NCI-H2196 treated with DMSO at 0.1 percent for 48 hours (cell line): ENCODE data around the gene KANSL1.
"Not testable (repeated sequence)": the region's sequence is repeated elsewhere in the genome, so short reads cannot be mapped to it uniquely, and the experiment has no call there.

Source experiments
- DNase-seq: peaks from one replicate; lab custom pipeline; 2025; ENCODE audit not compliant: unreplicated experiment; lab: John Stamatoyannopoulos, UW

Gene KANSL1

DNA sequence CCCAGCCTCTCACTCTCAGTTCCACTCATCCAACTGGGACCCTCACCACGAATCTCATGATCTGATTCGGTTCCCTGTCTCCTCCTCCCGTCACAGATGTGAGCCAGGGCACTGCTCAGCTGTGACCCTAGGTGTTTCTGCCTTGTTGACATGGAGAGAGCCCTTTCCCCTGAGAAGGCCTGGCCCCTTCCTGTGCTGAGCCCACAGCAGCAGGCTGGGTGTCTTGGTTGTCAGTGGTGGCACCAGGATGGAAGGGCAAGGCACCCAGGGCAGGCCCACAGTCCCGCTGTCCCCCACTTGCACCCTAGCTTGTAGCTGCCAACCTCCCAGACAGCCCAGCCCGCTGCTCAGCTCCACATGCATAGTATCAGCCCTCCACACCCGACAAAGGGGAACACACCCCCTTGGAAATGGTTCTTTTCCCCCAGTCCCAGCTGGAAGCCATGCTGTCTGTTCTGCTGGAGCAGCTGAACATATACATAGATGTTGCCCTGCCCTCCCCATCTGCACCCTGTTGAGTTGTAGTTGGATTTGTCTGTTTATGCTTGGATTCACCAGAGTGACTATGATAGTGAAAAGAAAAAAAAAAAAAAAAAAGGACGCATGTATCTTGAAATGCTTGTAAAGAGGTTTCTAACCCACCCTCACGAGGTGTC, 167.6 kb downstream of the KANSL1 start:
- no peak for DNase-seq

DNA sequence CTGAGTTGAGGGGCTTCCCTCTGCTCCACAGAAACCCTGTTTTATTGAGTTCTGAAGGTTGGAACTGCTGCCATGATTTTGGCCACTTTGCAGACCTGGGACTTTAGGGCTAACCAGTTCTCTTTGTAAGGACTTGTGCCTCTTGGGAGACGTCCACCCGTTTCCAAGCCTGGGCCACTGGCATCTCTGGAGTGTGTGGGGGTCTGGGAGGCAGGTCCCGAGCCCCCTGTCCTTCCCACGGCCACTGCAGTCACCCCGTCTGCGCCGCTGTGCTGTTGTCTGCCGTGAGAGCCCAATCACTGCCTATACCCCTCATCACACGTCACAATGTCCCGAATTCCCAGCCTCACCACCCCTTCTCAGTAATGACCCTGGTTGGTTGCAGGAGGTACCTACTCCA, 168.2 kb downstream of the KANSL1 start:
- DNase-seq, result no peak

DNA sequence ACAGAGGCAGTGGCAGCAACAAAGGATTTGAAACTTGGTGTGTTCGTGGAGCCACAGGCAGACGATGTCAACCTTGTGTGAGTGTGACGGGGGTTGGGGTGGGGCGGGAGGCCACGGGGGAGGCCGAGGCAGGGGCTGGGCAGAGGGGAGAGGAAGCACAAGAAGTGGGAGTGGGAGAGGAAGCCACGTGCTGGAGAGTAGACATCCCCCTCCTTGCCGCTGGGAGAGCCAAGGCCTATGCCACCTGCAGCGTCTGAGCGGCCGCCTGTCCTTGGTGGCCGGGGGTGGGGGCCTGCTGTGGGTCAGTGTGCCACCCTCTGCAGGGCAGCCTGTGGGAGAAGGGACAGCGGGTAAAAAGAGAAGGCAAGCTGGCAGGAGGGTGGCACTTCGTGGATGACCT, 168.6 kb downstream of the KANSL1 start:
- no peak for DNase-seq

DNA sequence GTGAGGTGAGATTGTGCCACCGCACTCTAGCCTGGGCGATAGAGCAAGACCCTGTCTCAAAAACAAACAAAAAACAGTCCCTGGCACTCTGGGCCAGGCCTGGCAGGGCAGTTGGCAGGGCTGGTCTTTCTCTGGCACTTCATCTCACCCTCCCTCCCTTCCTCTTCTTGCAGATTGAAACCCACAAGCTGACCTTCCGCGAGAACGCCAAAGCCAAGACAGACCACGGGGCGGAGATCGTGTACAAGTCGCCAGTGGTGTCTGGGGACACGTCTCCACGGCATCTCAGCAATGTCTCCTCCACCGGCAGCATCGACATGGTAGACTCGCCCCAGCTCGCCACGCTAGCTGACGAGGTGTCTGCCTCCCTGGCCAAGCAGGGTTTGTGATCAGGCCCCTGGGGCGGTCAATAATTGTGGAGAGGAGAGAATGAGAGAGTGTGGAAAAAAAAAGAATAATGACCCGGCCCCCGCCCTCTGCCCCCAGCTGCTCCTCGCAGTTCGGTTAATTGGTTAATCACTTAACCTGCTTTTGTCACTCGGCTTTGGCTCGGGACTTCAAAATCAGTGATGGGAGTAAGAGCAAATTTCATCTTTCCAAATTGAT, 169.3 kb downstream of the KANSL1 start:
- no peak for DNase-seq

DNA sequence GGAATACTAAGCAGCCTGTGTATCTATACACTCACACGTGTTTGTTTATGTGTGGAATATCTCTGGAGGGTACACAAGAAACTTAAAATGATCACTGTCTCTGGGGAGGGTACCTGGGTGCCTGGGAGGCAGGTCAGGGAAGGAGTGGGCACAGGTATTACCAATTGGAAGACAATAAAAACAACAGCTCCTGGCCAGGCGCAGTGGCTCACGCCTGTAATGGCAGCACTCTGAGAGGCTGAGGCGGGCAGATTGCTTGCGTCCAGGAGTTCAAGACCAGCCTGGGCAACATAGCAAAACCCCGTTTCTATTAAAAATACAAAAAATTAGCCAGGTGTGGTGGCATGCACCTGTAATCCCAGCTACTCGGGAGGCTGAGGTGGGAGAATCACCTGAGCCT, 169.9 kb downstream of the KANSL1 start:
- DNase-seq, result not testable (repeated sequence)

DNA sequence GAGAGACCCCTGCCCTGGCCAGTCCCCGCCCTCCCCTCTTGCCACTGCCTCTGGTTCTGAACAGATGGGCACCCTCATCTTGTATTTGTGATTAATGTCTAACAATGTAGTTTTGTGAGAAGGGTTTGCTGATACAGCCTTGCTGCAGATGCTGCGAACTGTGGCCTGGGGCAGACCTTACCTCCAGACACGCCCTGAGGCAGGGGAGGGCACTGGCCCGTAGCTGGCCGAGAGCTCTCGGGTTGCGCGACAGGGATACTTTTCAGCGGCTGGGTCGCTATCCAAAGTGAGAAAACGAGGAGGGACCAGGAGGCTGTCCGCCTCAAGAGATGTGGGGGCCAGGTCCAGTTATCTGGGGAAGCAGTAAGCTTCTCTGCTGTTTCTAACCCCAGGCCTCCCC, 172.2 kb downstream of the KANSL1 start:
- no peak for DNase-seq

DNA sequence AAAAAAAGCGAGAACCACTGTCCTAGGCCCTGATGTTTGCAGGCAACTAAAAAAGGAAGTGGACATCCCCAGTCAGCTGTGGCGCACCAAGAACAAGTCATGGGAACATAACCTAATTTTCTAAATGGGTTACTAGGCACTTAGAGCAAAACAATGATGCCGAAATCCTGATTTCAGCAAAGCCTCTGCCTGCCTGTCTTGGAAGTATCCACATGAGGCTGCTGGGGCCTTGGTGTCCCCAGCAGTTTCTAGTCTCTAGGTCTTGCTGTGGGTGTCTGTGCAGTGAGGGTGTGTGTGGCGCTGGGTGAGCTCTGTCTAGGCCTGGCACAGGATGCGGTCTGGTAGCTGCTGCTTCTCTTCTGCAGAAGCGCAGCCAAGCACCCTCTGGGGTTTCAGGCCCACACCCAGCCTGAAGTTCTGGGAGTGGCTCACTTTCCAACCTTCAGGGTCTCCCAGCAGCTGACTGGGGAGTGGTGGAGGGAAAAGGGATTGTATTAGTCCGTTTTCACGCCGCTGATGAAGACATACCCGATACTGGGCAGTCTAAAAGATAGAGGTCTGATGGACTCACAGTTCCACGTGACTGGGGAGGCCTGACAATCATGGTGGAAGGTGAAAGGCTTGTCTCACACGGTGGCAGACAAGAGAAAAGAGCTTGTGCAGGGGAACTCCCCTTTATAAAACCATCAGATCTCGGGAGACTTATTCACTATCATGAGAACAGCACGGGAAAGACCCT, 173.0 kb downstream of the KANSL1 start:
- DNase-seq, result no peak

DNA sequence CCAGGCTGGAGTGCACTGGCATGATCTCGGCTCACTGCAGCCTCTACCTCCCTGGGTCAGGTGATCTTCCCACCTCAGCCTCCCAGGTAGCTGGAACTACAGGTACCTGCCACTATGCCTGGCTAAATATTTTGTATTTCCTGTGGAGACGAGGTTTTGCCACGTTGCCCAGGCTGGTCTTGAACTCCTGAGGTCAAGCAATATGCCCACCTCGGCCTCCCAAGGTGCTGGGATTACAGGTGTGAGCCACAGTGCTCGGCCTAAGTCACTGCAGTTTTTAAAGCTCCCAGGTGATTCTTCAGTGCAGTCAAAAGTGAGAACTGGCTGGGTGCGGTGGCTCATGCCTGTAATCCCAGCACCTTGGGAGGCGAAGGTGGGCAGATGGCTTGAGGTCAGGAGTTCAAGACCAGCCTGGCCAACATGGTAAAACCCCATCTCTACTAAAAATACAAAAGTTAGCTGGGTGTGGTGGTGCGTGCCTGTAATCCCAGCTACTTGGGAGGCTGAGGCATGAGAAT, 173.8 kb downstream of the KANSL1 start:
- DNase-seq, result not testable (repeated sequence)

DNA sequence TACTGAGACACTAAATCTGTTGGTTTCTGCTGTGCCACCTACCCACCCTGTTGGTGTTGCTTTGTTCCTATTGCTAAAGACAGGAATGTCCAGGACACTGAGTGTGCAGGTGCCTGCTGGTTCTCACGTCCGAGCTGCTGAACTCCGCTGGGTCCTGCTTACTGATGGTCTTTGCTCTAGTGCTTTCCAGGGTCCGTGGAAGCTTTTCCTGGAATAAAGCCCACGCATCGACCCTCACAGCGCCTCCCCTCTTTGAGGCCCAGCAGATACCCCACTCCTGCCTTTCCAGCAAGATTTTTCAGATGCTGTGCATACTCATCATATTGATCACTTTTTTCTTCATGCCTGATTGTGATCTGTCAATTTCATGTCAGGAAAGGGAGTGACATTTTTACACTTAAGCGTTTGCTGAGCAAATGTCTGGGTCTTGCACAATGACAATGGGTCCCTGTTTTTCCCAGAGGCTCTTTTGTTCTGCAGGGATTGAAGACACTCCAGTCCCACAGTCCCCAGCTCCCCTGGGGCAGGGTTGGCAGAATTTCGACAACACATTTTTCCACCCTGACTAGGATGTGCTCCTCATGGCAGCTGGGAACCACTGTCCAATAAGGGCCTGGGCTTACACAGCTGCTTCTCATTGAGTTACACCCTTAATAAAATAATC, 179.6 kb downstream of the KANSL1 start:
- DNase-seq, result no peak

DNA sequence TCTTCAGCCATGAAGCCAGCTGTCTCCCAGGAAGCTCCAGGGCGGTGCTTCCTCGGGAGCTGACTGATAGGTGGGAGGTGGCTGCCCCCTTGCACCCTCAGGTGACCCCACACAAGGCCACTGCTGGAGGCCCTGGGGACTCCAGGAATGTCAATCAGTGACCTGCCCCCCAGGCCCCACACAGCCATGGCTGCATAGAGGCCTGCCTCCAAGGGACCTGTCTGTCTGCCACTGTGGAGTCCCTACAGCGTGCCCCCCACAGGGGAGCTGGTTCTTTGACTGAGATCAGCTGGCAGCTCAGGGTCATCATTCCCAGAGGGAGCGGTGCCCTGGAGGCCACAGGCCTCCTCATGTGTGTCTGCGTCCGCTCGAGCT, 180.1 kb downstream of the KANSL1 start:
- DNase-seq, result no peak

DNA sequence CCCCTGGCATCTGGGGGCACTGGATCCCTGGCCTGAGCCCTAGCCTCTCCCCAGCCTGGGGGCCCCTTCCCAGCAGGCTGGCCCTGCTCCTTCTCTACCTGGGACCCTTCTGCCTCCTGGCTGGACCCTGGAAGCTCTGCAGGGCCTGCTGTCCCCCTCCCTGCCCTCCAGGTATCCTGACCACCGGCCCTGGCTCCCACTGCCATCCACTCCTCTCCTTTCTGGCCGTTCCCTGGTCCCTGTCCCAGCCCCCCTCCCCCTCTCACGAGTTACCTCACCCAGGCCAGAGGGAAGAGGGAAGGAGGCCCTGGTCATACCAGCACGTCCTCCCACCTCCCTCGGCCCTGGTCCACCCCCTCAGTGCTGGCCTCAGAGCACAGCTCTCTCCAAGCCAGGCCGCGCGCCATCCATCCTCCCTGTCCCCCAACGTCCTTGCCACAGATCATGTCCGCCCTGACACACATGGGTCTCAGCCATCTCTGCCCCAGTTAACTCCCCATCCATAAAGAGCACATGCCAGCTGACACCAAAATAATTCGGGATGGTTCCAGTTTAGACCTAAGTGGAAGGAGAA, 180.6 kb downstream of the KANSL1 start:
- no peak for DNase-seq

DNA sequence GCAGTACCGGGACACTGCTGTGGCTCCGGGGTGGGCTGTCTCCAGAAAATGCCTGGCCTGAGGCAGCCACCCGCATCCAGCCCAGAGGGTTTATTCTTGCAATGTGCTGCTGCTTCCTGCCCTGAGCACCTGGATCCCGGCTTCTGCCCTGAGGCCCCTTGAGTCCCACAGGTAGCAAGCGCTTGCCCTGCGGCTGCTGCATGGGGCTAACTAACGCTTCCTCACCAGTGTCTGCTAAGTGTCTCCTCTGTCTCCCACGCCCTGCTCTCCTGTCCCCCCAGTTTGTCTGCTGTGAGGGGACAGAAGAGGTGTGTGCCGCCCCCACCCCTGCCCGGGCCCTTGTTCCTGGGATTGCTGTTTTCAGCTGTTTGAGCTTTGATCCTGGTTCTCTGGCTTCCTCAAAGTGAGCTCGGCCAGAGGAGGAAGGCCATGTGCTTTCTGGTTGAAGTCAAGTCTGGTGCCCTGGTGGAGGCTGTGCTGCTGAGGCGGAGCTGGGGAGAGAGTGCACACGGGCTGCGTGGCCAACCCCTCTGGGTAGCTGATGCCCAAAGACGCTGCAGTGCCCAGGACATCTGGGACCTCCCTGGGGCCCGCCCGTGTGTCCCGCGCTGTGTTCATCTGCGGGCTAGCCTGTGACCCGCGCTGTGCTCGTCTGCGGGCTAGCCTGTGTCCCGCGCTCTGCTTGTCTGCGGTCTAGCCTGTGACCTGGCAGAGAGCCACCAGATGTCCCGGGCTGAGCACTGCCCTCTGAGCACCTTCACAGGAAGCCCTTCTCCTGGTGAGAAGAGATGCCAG, 181.3 kb downstream of the KANSL1 start:
- no peak for DNase-seq

DNA sequence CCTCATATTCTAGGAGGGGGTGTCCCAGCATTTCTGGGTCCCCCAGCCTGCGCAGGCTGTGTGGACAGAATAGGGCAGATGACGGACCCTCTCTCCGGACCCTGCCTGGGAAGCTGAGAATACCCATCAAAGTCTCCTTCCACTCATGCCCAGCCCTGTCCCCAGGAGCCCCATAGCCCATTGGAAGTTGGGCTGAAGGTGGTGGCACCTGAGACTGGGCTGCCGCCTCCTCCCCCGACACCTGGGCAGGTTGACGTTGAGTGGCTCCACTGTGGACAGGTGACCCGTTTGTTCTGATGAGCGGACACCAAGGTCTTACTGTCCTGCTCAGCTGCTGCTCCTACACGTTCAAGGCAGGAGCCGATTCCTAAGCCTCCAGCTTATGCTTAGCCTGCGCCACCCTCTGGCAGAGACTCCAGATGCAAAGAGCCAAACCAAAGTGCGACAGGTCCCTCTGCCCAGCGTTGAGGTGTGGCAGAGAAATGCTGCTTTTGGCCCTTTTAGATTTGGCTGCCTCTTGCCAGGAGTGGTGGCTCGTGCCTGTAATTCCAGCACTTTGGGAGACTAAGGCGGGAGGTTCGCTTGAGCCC, 182.5 kb downstream of the KANSL1 start:
- no peak for DNase-seq

DNA sequence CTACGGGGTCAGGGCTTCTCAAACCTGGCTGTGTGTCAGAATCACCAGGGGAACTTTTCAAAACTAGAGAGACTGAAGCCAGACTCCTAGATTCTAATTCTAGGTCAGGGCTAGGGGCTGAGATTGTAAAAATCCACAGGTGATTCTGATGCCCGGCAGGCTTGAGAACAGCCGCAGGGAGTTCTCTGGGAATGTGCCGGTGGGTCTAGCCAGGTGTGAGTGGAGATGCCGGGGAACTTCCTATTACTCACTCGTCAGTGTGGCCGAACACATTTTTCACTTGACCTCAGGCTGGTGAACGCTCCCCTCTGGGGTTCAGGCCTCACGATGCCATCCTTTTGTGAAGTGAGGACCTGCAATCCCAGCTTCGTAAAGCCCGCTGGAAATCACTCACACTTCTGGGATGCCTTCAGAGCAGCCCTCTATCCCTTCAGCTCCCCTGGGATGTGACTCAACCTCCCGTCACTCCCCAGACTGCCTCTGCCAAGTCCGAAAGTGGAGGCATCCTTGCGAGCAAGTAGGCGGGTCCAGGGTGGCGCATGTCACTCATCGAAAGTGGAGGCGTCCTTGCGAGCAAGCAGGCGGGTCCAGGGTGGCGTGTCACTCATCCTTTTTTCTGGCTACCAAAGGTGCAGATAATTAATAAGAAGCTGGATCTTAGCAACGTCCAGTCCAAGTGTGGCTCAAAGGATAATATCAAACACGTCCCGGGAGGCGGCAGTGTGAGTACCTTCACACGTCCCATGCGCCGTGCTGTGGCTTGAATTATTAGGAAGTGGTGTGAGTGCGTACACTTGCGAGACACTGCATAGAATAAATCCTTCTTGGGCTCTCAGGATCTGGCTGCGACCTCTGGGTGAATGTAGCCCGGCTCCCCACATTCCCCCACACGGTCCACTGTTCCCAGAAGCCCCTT, 183.3 kb downstream of the KANSL1 start:
- DNase-seq, result no peak

DNA sequence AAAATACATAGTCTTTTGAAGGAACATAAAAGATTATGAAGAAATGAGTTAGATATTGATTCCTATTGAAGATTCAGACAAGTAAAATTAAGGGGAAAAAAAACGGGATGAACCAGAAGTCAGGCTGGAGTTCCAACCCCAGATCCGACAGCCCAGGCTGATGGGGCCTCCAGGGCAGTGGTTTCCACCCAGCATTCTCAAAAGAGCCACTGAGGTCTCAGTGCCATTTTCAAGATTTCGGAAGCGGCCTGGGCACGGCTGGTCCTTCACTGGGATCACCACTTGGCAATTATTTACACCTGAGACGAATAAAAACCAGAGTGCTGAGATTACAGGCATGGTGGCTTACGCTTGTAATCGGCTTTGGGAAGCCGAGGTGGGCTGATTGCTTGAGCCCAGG, 184.6 kb downstream of the KANSL1 start:
- DNase-seq, result no peak

DNA sequence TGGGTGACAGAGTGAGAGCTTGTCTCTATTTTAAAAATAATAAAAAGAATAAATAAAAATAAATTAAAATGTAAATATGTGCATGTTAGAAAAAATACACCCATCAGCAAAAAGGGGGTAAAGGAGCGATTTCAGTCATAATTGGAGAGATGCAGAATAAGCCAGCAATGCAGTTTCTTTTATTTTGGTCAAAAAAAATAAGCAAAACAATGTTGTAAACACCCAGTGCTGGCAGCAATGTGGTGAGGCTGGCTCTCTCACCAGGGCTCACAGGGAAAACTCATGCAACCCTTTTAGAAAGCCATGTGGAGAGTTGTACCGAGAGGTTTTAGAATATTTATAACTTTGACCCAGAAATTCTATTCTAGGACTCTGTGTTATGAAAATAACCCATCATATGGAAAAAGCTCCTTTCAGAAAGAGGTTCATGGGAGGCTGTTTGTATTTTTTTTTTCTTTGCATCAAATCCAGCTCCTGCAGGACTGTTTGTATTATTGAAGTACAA, 185.7 kb downstream of the KANSL1 start:
- DNase-seq, result no peak

DNA sequence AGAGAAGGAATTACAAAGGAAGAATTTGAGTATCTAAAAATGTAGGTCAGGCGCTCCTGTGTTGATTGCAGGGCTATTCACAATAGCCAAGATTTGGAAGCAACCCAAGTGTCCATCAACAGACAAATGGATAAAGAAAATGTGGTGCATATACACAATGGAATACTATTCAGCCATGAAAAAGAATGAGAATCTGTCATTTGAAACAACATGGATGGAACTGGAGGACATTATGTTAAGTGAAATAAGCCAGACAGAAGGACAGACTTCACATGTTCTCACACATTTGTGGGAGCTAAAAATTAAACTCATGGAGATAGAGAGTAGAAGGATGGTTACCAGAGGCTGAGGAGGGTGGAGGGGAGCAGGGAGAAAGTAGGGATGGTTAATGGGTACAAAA, 187.1 kb downstream of the KANSL1 start:
- not testable (repeated sequence) for DNase-seq

DNA sequence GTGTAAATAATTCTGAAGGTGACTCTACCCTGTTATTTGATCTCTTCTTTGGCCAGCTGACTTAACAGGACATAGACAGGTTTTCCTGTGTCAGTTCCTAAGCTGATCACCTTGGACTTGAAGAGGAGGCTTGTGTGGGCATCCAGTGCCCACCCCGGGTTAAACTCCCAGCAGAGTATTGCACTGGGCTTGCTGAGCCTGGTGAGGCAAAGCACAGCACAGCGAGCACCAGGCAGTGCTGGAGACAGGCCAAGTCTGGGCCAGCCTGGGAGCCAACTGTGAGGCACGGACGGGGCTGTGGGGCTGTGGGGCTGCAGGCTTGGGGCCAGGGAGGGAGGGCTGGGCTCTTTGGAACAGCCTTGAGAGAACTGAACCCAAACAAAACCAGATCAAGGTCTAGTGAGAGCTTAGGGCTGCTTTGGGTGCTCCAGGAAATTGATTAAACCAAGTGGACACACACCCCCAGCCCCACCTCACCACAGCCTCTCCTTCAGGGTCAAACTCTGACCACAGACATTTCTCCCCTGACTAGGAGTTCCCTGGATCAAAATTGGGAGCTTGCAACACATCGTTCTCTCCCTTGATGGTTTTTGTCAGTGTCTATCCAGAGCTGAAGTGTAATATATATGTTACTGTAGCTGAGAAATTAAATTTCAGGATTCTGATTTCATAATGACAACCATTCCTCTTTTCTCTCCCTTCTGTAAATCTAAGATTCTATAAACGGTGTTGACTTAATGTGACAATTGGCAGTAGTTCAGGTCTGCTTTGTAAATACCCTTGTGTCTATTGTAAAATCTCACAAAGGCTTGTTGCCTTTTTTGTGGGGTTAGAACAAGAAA, 189.1 kb downstream of the KANSL1 start:
- peak; percentile 57 for DNase-seq
